GM19238 (cell line): ENCODE data around the gene CD82.
A peak's percentile ranks its signal among the peaks of the same experiment; 100 is the strongest.
"Not testable (repeated sequence)": the region's sequence is repeated elsewhere in the genome, so short reads cannot be mapped to it uniquely, and the experiment has no call there.

Experiments
- DNase-seq: peaks from one replicate; pipeline ENCODE4 v3.0.0; 2011; ENCODE audit warnings: low spot score; ENCODE audit not compliant: insufficient read length

The CD82 gene

DNA sequence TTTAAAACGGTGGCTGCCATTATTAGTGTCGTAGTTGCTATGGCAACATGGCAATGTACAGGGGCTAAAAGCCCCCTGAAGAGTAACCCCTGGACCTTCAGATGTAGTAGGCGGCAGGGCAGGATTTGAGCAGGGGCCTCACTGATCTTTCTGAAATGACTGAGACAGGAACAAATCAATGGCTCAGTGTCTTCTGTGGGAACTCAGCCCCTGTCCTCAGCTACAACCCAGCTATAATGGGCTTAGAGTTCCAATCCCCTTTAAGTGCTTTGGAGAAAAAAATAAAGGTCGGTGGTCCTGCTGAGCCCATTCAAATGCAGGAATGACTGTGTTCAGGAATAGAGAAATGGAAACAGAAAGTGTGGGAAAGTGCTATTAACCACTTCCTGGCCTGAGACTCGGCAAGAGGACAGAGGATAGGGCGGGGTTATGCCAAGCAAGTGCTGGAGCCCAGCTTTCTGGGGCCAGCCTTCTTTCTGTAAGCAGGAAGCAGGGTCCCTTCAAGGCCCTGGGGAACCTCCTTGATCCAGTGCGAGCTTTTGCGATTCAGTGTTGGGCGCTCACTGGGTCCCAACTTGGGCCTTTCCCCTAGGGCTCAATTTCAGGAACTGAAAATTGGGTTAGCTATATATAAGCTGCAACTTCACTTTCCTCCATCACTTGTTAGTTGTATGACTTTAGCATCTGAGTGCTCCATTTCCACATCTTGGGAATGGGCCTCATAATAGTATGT is 6.1 kb upstream of the CD82 start:
- DNase-seq: peak; percentile 61

DNA sequence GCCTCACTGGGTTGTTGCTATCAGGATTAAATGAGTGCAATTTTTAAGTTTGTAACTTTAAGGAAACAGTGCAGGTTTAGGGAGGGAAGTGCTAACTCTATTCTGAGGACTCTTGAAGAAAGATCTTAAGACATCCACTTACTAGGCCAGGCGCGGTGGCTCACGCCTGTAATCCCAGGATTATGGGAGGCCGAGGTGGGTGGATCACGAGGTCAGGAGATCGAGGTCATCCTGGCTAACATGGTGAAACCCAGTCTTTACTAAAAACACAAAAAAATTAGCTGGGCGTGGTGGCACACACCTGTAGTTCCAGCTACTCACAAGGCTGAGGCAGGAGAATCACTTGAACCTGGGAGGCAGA is 5.5 kb upstream of the CD82 start:
- DNase-seq: not testable (repeated sequence)

DNA sequence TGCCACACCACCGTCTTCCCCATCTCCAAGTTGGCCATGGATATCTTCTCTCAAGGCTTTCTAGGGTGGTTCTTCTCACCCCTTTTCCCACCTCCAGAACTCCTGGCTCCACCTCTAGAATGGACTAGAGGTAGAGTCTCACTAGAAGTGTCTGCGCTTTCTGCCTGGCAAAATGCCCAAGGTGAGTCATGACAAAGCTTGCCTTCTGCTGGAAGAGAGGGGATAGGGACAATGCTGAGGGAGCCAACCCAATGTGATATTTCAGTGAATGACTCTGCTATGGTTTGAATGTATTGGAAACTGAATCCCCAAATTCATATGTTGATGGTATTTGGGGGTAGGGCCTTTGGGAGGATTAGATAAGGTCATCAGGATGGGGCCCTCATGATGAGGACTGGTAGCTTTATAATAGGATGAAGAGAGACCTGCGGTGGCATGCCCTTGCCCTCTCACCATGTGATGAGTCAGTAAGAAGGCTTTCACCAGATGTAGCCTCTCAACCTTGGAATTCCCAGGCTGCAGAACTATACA is 4.1 kb upstream of the CD82 start:
- DNase-seq: no peak

DNA sequence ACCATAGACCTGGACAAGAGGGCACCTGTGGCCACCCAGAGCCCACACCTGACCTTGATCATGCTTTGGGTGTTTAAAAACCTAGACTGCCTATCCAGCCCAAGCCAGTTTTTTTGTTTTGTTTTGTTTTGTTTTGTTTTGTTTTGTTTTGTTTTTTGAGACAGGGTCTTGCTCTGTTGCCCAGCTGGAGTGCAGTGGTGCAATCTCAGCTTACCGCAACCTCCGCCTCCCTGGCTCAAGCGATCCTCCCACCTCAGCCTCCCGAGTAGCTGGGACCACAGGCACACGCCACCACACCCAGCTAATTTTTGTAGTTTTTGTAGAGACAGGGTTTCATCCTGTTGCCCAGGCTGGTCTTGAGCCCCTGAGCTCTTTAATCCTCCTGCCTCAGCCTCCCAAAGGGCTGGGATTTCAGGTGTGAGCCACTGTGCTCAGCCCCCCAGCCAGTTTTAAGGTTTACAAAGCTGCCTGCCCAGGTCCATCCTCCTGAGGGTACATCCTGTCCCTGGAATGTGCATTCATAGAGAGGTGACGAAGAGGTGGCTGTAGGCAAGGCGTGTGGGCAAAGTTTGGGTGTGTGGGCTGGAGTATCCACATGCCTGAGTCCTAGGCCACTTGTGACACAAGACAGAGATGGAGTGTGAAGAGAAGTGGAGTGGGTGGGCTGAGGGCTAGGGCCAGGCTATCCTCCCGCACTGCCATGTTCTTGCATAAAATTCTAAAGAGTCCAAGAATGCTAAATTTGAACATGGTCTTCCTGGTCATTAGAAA is 3.3 kb upstream of the CD82 start:
- no peak for DNase-seq

DNA sequence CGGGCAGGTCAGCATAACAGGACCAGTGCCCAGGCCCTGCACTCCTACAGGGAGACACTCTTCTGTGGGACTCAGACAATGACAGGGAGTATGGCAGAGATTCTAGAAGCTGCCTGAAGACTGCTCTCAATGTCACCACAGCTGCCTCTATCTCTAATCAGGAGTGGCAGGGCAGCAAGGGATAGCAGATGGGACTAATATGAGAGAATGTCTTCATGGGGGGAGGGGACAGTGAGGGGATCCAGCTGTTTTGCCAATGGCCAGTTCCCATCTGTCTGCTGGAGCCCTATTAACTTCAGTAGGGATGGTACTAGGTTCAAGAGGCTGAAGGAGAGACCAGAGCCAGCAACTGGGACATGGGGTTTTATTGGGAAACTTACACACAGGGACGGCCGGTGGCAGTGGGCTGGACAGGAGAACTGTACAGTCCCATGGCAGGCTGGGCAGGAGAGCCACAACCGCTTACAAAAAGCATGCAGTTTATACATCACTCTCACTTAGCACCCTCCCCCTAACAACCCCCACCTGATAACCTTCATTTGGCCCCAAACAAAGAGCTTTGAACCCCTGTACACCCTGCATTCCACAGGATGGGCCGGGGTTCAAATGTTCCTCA is 2.5 kb upstream of the CD82 start:
- no peak for DNase-seq

DNA sequence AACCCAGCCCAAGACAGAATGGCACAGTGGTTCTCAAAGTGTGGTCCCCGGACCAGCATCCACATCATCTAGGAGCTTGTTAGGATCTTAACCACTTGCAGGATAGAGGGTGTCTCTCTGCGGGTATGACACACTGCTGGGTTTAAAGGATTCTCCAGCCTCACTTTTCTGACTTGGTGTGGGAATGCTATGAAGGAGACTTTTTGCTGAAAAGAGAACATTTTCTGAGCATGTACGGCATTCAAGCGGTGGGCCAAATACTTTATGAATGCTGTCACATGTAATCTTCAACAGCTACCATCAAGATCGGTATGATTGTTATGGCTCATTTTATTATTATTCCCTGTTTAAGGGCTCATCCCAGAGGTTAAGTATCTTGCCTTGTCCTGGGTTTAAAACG is 1.8 kb upstream of the CD82 start:
- DNase-seq: no peak

DNA sequence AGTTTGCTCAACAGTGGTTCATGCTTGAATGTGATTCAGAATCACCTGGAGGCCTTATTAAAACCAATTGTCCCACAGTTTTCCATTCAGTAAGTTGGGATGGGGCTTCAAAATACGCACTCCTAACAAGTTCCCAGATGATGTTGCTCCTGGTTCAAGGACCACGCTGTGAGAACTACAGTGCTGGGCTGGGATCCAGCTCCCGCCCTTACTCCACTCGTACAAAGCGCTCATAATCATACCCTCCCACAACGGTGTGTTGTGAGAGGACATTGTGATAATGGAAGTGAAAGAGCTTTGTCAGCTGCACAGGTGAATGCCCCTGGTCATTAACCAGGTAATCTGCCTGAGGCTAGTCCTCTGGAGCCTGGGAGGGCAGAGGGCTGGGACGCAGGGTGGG is 1.3 kb upstream of the CD82 start:
- DNase-seq: no peak

DNA sequence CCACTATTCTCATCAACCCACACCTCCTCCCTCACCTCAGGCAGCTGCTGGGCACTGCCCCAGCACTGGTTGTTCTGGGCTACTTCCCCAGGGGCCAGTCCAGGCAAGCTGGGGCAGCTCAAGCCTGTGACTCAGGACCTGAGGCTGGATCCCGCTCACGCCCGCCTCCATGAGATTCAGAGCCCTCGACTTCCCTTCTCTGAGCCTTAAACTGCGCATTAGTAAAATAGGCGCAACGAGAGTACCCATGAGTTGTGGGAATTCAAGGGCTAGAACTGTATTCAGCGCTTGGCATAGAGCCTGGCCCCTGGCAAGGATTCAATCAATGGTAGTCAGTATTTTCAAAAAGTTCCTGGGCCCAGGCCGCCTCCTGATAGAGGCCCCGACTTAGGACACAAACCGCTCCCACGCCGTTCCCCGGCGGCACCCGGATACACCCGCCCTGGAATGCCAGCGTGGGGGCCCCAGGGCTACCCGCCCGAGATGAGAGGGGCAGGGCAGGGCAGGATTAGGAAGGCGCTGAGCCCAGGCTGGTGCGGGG is 723 bp upstream of the CD82 start:
- DNase-seq: no peak

DNA sequence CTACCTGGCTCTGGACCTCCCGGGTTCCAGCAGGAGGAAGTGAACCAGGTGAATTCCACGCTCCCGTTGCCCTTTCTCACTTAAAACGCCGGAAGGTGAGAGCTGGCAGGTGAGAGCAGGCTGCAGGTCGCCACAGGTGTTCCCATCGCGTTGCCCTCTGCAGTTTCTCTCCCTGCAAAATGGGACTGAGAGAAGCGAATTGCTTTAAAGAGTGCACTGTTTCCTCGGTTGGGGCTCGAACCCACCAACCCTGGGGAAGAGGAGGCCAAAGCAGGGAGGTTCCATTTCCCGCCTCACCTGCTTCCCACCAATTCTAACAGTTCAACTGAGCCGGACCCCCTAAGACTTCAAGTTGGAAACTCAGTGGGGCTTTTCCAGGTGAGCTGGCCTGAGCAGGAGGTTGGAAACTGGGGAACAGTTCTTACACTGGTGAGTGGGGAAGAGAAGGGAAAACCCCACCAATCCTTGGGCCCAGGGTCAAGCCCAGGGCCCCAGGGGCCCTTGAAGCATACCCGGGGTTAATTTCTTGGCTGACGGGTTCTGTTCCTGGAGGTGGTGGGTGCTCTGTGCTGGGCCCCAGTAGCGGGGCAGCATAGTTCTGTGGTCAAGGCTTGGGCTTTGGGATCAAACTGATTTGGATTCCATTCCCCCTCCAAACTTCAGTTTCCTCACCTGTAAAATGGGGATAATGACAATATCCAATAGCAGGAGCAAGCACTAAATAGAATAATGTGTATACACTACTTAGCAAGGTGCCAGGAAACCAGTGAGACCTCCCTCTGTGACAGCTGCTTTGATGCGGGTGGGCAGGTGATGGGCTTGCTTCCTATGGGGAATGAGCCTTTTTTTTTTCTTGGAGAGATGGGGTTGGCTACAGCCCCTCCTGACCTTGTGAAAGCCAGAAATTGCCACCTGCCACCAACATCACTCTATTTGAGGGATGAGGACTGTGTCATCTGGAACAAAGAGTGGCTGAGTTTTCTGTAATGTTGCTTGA is 788 bp downstream of the CD82 start:
- DNase-seq: no peak

DNA sequence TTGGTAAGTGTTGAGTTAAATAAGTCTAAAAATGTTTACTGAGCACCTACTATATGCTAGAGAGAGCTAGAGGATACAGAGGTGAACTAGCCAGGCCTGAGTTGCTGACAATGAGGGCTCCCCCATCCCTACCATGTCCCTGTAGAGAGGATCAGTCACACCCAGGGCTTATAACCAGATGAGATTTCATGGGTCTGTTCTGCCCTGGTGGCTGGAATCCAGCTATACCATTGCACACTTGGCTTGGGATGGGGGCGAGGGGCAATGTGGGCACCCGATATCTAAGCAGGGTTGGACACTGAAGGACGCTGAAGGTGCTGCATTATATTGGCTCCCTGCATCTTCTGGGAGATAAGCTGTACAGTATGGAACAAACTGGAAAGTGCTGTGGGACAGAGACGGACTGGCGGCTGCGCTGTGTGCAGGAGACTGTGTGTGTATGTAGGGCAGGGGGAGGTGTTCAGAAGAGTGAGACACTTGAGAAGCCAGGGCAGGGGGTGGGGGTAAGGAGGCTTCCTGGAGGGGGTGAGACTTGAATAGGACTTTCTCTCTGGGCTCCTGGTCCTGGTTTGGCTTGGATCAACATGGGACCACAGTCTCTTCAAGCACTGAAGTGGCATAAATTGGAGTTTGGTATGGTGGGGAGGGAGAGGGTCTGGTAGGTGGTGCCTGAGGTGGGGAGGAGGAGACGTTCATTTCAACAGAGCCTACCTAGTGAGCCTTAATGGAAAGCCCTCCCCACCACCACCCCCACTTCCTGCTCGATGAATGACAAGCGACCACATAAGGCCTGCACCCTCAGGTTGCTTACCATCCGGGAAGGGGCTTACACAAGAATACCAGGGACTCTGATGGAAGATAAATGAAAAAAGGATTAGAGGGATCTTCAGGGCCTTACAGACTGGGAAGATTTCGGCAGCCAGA is 1.8 kb downstream of the CD82 start:
- no peak for DNase-seq

DNA sequence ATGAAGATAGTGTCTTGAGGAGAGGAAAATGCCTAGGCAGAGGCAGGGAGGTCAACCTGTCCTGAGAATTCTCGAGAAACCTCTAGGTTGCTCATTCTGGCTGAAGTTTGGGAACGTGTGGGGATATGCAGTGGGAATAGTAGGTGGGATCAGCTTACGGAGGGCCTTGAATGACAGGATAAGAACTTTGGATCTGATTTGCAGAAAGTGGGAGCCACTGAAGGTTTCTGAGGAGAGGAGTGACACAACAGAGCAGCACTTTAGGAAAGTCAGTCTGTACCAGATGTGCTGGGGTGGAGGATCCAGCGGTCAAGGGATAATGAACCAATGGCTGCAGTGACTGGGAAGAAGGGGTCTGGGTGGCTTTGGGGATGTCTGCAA is 2.4 kb downstream of the CD82 start:
- no peak for DNase-seq

DNA sequence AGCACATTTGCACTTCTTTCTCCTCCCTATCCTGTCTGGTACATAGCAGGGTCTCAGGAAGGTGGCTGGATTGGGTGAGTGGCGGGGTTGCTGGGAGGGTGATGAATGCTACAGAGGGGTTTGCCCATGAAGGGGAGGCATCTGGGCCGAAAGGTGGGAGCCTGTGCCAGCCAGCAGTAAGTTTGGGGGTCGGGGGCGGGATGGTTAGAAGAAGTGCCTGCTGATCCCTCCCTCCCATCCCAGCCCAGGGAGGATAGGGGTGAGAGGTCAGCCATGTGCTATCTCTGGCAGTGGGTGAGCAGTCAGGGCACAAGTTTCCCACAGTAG is 2.8 kb downstream of the CD82 start:
- no peak for DNase-seq

DNA sequence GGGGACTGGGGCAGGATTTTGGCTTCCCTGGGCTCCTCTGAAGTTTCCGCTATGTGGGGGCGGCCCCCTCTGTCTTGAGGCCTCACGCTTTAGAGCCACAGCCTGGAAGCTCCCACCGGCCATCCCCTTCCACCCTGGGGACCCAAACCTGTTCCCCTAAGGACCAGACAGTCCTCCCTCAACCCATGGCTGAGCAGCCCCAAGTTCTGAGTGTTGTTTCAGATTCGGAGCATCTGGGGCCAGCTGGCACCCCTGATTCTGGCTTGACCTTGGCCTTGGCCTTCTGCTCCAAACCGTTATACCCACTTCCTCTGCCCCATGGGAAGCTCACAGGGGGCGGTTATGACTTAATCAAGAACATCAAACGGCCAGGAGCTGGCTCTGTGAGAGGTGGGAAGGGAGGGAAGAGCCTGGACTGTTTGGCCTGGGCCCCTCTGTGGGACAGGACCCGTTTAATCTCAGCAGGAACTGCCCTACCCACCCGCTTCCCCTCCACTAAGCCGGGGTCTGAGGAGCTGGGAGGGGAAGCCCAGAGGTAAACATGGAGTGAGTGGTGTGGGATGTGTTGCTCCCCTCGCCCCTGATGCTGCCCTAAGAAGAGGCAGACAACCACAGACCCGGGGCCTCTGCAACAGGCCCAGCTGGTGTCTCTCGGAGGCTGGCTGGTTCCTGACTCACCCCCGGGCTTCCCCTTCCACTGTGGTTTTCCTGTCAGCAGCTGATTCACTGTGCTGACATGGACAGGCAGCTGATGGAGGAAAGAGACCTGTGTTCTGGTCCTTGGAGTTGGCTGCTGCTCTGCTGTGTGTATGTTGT is 3.4 kb downstream of the CD82 start:
- peak; percentile 68 for DNase-seq

DNA sequence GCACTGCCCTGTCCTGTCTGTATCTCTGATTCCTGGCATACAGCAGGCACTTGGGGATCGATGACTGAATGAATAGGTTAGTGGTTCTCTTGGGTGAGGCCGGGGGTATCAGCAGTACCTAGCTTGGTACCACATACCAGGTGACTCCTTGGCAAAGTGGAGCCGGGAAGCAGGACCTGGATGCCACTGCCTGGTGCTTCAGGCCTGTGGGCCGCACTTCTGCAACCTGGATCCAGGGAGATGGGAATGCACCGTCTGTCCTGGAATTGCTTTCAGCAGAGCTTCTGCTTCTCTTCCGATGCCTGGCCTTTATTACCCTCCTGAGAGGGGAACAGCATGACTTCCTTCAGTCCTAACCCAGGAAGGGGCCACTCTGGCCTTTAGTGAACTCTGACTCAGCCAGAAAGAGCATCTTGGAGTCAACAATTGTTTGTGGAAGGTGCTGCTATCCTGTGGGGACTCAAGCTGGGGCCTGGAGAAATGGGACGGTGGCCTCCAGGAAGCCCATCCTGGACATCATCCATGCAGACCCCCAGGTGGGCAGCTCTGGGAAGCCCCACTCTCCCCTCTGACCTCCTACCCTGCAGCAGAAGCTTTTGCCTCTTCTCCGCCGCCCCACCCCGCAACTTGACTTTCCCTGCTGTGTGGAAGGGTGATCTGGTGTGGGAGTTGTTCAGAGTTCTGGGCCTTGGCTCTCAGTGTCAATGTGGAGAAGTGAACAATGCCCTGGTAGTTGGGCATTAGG is 5.1 kb downstream of the CD82 start:
- DNase-seq: no peak

DNA sequence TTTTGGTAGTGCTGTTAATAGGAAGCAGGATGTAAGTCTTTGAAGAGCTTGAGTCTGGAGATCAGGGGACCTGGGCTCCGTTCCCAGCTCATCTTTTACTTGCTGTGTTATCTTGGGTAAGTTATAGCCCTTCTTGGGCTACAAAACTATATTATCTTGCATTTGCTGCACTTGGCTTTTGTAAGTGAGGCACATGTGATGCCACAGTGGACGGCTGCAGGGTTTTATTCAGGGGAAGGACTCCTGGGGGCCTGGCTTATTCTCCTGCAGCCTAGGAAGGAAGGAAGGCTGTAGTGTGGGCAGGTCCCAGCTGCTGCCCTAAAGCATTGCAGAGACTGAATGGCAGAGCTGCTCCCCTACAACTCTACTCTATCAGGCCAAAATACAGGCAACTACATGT is 6.4 kb downstream of the CD82 start:
- DNase-seq: no peak

DNA sequence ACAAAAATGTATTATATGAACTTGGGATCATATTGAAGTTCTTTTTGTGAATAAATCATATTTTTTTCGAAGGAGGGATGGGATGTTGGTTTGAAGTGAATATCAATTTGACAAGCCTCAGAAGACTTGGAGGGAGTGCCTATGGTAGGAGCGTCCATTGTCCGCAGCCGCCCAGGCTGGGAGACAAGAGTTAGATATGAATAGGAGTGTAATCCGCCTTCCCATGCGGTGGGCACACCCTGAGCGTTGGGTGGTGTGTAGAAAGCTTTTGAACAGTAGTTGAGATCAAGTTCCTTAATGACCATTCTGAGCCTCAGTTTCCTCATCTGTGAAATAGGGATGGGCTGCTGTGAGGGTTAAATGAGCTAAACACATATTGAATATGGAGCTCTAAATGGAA is 7.0 kb downstream of the CD82 start:
- DNase-seq: no peak

DNA sequence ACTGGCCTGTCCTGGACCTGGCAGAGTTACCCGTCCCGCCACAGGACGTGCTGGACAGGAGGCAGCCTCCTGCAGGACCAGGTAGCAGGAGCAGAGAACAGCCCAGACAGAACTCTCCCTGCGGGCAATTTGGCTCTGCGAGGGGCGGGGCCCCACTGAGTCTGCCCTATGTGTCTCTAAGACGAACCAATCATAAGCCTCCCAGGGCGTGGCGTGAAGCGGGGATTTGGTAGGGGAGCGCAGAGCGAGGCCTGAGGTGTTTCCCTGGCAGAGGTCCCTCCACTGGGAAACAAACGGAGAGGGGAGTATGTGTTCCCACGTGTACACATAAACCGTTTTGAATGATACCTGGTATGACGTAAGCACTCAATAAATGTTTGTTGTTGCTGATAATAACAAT is 7.4 kb downstream of the CD82 start:
- no peak for DNase-seq

DNA sequence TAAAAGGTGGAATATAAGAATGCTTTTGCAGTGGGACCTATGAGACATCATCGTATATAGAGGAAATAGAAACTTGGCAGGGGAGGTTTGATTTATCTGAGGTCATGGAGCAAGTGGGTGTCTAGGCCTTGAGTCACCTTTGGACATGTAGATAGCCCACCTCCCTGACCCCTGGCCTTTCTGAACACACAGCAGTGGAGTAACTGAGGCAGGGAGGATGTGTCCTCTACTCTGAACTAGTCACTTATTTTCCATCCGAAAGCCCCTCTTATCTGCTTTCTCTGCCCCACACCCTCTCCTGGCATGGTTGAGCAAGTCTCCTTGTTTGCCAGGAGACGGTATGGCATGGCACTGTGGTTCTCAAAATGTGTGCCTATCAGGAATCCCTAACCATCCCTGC is 7.9 kb downstream of the CD82 start:
- DNase-seq: no peak
